ENCODE results near the gene RALGDS. TPM values are rescaled to one million over a fixed set of nuclear protein-coding genes. Genes with fewer than 3 reads are reported as not detected.

RALGDS gene
- total RNA-seq, 1 experiment from 2014 or later = 36.1 TPM

DNA sequence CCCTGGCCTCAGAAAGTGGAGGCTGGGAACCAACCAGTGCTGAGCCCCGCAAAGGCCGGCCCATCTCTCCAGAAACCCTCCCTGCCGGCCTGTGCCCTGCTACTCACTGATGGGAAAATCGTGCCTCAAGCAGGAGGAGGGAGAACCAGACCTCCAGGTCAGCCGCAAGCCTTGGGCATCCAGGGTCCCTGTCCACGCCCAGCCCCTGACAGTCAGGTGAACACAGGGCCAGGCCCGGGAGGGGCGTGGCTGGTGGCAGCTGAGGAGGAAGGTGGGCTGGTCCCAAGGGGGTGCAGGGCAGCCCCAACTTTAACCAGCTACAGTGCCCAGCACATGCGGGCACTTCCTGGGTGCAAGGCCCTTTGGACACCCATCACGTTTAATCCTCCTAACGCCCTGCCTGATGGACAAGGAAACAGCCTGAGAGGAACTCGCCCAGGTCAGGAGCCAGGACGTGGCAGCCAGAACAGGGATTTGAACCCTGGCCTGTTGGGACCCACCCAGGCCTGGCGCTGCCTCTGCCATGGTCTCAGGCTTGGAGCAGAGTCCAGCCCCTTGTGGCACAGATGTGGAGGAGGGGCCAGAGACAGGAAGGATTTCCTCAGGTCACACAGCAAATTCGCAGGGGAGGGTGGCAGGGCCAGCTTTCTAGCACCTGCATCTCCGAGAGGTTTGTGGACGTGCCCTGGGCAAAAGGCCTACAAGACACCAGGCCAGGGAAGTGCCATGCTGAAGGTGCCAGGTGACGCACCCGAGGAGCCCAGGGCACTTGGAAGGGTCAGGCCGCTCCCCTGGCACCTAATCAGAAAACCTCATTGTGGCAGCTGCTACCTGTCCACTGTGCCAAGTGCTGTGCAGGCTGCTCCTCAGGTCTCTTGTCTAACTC lies 4.5 kb downstream of the RALGDS start:
- Histone ChIP-seq H3K36me3 (ENCODE audit: control insufficient read depth in 1 of 2, insufficient read depth in 2 of 2, low read length in 2 of 2) (no peaks in the 10 kb centered on the region), H4K20me1 (ENCODE audit: insufficient read depth) (no peaks in the 10 kb centered on the region), H3K9me3 (ENCODE audit: control insufficient read depth in 1 of 2, insufficient read depth in 1 of 2, low read depth in 1 of 2, low read length in 2 of 2) (no peaks in the 10 kb centered on the region), H3K9me2 (ENCODE audit: insufficient read depth) (no peaks in the 10 kb centered on the region), H3K4me2 (ENCODE audit: low read length) (no peak overlapping the region), H3K27ac (ENCODE audit: low read depth, low read length) (no peak overlapping the region), H3K27me3 (ENCODE audit: insufficient read depth, low read length) (no peaks in the 10 kb centered on the region), H3K4me1 (ENCODE audit: control insufficient read depth in 1 of 2, insufficient read depth in 2 of 2, low read length in 2 of 2) (peaks cover 6 to 31% of the 10 kb centered on the region in 2 experiments), H3K79me2 (ENCODE audit: insufficient read depth, low read length) (peaks cover 41% of the 10 kb centered on the region), H3K4me3 (replicated peaks in 1 of 2; ENCODE audit: low read depth in 1 of 2, low read length in 2 of 2) (no peak overlapping the region), H3K9ac (ENCODE audit: low read length) (no peak overlapping the region), H2AFZ (ENCODE audit: low read depth, low read length, poor library complexity, severe bottlenecking) (no peak overlapping the region)
- POLR2A ChIA-PET = no interaction called here
- RAD21 ChIA-PET (ENCODE audit: low non-redundant PET in 1 of 2, low total read pairs in 2 of 2, uncharacterized antibody in 2 of 2, unreplicated experiment in 2 of 2) = no interaction called here
- no TSS peak for BruUV-seq (replicated peaks)
- intact Hi-C loops (cut with micrococcal nuclease) = no loop called here
- ATAC-seq (no peak), DNase-seq (ENCODE audit: low read depth, low spot score) (no peak)
- CTCF ChIA-PET = interaction anchor here (1.3 kb wide), 1 partner anchor 28 kb away, joined by 5 read pairs; no protein-coding TSS in a partner anchor
- TF ChIP-seq ZFX (IDR thresholded peaks at IDR 0.05) (no peak), RAD21 (IDR thresholded peaks at IDR 0.05; ENCODE audit: low read depth) (no peak), TCF7L2 (IDR thresholded peaks at IDR 0.05; ENCODE audit: borderline replicate concordance, extremely low read depth, insufficient read depth, insufficient read length) (no peak), ZNF274 (IDR thresholded peaks at IDR 0.05; ENCODE audit: low read depth, low read length) (no peak), SIN3A (IDR thresholded peaks at IDR 0.05; ENCODE audit: low read depth) (no peak), CBX3 (IDR thresholded peaks at IDR 0.05; ENCODE audit: low read depth) (no peak), EZH2 (IDR thresholded peaks at IDR 0.05) (no peak), SP1 (IDR thresholded peaks at IDR 0.05; ENCODE audit: low read depth) (no peak), FOSL1 (IDR thresholded peaks at IDR 0.05; ENCODE audit: low read depth) (no peak), ELF1 (IDR thresholded peaks at IDR 0.05; ENCODE audit: borderline replicate concordance, low read depth) (no peak)
- TF ChIP-seq, protein P1, sequence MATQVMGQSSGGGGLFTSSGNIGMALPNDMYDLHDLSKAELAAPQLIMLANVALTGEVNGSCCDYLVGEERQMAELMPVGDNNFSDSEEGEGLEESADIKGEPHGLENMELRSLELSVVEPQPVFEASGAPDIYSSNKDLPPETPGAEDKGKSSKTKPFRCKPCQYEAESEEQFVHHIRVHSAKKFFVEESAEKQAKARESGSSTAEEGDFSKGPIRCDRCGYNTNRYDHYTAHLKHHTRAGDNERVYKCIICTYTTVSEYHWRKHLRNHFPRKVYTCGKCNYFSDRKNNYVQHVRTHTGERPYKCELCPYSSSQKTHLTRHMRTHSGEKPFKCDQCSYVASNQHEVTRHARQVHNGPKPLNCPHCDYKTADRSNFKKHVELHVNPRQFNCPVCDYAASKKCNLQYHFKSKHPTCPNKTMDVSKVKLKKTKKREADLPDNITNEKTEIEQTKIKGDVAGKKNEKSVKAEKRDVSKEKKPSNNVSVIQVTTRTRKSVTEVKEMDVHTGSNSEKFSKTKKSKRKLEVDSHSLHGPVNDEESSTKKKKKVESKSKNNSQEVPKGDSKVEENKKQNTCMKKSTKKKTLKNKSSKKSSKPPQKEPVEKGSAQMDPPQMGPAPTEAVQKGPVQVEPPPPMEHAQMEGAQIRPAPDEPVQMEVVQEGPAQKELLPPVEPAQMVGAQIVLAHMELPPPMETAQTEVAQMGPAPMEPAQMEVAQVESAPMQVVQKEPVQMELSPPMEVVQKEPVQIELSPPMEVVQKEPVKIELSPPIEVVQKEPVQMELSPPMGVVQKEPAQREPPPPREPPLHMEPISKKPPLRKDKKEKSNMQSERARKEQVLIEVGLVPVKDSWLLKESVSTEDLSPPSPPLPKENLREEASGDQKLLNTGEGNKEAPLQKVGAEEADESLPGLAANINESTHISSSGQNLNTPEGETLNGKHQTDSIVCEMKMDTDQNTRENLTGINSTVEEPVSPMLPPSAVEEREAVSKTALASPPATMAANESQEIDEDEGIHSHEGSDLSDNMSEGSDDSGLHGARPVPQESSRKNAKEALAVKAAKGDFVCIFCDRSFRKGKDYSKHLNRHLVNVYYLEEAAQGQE (IDR thresholded peaks at IDR 0.05; ENCODE audit: low read depth) = no peak
